HG02840 (cell line): ENCODE results near the gene MFSD11.
"Not testable (repeated sequence)": the region's sequence is repeated elsewhere in the genome, so short reads cannot be mapped to it uniquely, and the experiment has no call there.

Experiments used
- ATAC-seq: cut with Tn5 transposase; IDR thresholded peaks from one replicate; pipeline ENCODE4 v1.9.1; 2021; ENCODE audit warnings: mild to moderate bottlenecking, moderate library complexity, moderate number of reproducible peaks; ENCODE audit not compliant: unreplicated experiment, low FRiP score

MFSD11 gene

GRCh38 chr17:76707985-76708807, 29.7 kb upstream of the MFSD11 start:
- no peak for ATAC-seq

DNA sequence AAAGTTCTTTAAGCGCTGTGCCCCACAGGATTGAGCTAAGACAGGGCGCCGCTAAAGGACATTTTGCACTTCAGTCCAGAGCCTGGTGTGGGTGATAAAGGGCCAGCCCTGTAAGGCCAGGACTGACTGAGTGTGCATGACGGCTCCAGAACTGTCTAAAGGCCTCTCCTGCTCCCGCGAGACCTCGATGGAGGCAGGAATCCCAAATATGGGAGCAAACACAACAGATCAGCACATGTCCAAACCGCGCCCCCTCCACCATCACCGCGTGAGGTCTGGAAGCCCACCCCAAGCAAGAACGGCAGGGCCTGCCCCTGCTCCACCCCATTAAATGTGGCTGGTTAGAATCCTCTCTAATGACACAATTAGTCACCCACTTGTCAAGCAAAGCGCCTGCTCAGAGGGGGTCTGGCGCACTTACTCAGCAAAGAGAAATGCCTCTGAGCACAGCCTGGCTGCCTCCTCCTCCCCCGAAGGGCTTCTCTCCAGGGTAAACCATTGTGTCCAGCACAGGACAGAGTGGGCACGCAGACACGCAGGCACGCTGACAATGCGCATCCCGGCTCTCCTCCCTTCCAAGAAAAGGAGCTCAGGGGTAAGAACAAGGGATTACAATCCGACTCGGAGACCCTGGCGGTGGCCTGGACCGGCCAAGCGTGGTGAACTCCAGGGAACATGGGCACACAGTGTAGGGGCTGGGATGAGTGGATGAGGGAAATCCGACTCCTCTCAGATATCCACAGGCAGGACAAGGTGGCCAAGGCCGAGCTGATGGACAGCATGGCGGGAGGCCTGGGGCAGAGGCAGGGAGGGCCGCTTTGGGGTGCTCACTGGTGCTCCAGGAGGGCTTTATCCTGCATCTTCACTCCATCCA, 28.6 kb upstream of the MFSD11 start:
- ATAC-seq, result no peak

DNA sequence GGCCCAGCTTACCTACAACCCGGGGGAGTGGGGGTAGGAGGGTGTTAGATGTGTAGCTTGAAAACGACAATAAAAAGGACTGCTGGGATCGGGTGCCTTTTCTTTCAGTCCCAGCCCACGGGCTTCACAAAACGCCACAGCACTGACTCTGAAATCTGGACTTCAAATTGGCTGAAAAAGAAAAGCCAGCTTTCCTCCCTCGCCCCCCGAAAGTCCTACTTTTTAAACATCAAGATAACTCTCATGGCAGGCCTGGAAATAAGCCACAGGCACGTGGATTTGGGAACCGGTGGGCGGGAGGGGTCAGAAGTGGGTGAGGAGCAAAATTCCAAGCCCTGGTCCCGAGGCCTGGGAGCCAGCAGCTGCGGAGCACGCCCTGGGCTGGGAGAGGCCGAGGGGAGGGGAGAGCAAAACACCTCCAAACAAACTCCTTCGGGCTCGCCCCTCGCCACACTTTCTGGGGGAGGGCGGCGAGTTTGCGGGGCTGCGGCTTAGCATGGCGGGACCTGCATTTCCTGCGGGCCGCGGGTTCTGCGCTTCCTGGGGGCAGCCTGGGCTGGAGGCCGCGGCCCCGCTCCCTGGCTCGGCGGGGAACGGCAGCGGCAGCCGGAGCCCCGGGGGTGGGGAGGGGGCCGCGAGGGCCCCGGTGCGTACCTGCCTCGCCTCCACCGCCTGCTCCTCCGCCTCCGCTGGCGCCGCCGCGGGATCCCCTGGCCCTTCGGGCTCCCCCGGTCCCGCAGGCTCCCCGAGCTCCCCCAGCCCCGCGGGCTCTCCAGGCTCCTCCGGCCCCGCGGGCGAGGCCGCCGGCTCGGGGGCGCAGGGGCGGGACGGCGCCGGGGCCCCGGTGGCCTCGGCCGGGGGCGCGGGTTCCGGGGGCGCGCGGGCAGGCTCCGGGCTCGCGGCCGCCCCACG, 27.7 kb upstream of the MFSD11 start:
- not testable (repeated sequence) for ATAC-seq

DNA sequence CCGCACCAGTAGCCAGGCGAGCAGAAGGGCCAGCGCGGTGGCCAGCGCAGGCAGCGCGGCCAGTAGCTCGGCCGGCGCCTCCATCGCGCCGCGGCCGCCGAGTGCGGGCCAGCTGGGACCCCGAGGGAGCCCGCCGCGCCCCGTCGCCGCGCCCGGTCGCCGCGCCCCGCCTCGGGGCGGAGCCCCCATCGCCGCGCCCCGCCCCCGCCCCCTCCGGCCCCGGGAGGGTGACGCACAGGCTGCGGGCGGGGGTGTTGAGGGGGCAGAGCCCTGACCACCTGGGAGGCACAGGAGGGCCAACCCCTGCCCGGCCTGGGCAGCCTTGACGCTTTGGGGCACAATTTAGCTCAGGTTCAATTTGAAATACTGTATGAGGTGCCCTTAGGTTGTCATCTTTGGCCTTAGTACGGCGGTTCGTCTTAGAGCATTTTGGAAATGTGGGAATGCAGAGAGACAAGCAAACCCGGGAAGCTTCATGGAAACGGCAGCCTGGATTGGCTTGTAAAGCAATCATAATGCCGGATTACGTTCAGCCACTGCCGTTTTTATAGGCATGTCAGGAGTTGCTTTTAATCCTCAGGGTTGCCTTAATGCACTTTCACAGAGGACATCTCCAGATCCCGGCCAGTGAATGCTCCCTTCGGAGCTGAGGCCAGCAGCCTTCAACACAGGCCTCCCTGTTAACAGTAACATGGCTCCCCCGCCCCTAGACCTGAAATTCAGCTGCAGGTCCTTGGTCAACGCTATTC, 26.9 kb upstream of the MFSD11 start, which contains the start of gene MXRA7:
MXRA7 (minus strand) TSS at position 103 of the 749 bp plus-strand sequence; CDS start at position 84, 19 bp downstream.
- no peak for ATAC-seq

DNA sequence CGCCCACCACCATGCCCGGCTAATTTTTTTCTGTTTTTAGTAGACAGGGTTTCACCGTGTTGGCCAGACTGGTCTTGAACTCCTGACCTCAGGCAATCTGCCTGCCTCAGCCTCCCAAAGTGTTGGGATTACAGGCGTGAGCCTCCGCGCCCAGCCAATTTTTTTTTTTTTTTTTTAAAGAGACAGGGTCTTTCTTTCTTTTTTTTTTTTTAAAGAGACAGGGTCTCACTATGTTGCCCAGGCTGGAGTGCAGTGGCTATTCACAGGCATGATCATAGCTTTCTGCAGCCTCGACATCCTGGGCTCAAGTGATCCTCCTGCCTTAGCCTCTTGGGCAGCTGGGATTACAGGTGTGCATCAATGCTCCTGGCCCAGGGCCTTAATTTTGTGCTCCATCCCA, 25.6 kb upstream of the MFSD11 start:
- not testable (repeated sequence) for ATAC-seq

GRCh38 chr17:76713765-76714164, 24.2 kb upstream of the MFSD11 start:
- no peak for ATAC-seq

- no peak for ATAC-seq
These were observed 23.6 kb upstream of the MFSD11 start for GRCh38 chr17:76714336-76714735.

DNA sequence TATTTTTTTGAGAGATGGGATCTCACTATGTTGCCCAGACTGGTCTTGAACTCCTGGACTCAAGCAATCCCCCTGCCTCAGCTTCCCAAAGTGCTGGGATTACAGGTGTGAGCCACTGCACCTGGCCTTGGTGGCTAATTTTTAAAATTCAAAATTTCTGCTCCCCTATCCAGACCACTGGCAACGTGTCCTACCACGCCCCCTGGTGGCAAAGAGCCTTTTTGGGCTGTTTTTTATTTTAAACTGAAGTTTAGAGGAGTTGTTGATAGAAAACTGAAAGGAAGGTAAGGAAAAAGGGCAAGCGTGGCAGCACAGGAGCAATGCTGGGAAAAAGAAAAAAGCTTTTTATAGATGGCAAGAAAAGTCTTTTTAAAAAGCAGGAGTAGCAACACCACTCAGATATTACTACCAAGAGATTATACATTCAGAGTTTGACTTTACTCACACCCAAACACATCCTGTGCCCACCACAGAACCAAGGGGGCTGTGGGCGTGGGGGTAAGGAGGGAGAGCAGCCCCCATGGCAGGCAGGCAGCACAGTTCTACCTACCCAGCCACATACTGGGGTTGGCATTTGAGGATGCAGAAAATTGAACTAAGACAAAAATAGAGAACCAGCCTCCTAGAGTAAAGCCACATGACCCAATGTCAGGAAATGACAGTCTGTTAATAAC, 23.0 kb upstream of the MFSD11 start:
- ATAC-seq, result no peak

DNA sequence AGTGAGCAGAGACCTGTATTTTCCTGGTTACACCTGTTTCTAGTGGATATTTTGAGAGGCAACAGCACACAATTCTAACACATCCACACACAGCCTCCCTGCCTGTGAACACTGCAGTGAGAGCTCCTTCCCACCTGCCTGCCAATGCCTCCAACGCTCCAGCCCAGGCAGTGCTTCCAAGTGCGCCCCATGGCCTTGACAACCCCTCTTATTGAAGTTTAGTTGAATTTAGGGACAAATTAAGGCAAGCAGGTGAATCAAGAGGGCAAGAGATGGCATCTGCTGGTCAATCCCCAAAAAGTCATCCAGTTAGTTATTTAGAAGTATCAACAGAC, 22.5 kb upstream of the MFSD11 start:
- no peak for ATAC-seq

DNA sequence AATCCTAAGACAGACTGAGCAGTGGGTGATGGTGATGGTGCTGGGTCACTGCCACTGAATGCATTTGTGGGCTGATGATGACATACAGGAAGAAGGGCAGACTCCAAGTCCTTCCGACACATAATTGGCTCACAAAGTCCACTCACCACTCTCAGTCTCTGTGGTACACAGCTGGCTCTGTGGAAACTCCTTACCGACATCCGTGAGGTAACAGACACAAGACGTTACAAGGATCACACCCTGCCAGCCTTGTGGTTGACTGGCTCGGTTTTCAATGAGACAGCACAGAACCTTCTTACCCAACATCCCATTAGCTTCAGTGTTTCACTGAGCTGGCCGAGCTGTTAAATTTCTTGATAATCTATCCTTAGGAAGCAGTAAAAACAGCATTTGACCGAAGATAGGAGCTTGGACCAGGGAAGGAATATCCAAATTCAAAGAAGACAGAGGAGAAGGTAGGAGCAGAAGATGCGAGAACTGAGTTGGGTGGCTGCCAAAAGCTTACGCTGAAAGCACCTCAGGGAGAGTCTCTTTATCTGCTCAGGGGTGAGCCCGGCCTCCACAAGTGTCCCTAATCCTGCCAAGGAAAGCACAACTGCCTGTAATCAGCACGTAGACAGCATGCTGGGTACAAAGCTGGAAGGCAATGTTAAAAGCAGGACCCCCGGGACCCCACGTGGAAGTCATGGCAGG, 21.6 kb upstream of the MFSD11 start:
- ATAC-seq, result no peak

DNA sequence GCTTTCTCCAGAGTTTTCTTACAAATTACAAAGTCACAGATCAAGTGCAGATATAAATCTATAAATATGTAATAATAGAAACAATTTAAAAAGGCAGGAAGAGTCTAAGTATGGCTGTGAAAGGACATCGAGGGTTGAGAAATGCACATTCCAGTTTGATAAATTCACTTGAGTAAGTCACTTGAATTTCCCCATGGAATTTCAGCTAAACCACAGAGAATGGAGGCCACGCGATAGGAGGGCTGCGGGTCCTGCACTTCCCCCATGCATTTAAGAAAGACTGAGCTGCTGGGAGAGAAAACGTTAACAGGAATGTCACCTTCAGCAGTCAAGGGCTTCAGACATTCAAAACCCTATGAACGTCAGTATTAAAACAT, 21.1 kb upstream of the MFSD11 start:
- no peak for ATAC-seq

DNA sequence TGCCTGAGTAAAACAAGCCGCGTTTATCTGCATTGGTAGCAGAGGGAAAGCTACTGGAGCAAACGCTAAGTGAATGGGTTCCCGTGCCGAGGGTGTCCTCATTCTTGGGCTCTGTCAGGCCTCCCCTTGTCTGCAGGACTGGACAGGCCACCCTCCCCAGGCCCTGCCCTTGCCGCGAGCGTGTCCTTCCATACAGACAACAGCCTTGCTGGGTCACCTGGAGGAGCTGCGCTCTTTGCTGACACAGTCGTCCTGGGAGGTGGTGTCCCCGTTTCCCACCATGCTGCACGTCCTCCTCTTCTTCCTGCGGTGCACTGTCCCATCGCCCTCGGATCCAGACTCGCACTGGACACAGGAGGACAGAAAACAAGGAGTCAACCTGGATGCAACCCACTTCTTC, 19.4 kb upstream of the MFSD11 start:
- ATAC-seq, result no peak

- no peak for ATAC-seq
These were observed 17.7 kb upstream of the MFSD11 start for GRCh38 chr17:76720211-76720610.

GRCh38 chr17:76720941-76721340, 17.0 kb upstream of the MFSD11 start:
- ATAC-seq, result no peak

DNA sequence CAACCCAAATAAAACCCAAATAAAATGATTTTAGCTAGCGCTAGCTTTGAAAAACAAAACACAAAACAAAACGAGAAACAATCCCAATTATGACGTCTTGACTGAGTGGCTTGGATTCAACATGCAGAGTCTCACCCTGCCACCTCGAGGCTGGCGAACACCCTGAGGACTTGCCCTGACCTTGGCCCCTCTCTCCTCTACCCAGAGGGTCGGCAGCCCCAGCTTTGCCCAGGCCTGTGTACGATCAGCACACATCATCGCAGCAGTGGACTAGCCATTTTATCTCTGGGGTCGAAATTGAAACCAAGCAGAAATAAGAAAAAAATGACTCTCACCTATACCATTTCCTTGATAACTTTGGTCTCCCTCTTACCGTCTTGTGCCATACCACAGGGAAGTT, 16.5 kb upstream of the MFSD11 start:
- ATAC-seq, result no peak

GRCh38 chr17:76722279-76722678, 15.6 kb upstream of the MFSD11 start:
- ATAC-seq, result no peak

DNA sequence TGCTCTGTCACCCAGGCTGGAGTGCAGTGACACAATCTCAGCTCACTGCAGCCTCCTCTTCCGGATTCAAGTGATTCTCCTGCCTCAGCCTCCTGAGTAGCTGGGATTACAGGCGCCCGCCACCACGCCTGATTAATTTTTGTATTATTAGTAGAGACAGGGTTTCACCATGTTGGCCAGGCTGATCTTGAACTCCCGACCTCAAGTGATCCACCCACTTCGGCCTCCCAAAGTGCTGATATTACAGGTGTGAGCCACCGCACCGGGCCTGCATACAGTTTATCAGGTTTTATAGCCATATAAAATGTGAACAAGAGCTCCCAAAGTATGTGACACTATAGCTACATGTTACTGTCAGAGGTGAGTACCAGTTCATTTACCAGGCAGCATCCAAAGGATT, 14.9 kb upstream of the MFSD11 start:
- ATAC-seq, result not testable (repeated sequence)

- ATAC-seq, result no peak
These were observed 14.1 kb upstream of the MFSD11 start for GRCh38 chr17:76723812-76724211.
